Fibroblast of skin of abdomen (primary cell): ENCODE measurements around the gene MYRIP.
"Not testable (repeated sequence)": the region's sequence is repeated elsewhere in the genome, so short reads cannot be mapped to it uniquely, and the experiment has no call there.

ENCODE experiments used
- DNase-seq: peaks from one replicate; pipeline ENCODE4 v3.0.0-alpha.2; 2013

MYRIP gene

DNA sequence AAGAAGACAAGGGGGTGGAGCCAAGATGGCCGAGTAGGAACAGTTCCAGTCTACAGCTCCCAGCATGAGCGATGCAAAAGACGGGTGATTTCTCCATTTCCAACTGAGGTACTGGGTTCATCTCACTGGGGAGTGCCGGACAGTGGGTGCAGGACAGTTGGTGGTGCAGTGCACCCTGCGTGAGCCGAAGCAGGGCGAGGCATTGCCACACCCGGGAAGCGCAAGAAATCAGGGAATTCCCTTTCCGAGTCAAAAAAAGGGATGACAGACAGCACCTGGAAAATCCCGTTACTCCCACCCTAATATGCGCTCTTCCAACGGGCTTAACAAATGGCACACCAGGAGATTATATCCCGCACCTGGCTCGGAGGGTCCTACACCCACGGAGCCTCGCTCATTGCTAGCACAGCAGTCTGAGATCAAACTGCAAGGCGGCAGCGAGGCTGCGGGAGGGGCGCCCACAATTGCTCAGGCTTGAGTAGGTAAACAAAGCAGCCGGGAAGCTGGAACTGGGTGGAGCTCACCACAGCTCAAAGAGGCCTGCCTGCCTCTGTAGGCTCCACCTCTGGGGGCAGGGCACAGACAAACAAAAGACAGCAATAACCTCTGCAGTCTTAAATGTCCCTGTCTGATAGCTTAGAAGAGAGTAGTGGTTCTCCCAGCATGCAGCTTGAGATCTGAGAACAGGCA, 324.6 kb downstream of the MYRIP start:
- DNase-seq: not testable (repeated sequence)

DNA sequence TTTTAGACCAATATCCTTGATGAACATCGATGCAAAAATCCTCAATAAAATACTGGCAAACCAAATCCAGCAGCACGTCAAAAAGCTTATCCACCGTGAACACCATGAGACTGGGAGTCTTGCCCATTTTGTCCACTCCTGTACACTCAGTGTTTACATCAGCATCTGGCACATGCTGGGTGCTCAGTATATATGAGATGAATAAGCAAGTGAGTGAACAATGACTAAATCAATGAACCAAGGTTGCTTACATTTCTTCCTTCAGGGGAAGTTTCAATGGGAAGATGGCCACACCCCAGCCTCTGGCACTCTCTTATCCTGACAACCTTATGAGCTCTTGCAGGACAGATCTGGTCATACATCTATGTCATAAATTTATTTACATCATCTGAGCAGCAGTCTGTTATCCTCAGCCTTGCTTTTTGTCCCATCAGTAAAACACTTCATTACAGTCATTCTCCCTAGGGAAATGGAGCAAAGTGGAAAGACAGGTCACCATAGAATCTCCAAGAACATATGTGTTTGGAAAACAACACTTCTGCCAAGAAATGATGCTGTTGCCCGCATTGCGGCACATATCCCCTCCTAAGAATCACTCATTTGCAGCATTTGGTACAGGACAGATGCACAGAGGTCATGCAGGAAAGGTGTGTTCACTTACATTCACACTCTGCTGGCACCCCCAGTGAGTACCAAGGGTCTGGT, 328.3 kb downstream of the MYRIP start:
- peak; percentile 45 for DNase-seq

DNA sequence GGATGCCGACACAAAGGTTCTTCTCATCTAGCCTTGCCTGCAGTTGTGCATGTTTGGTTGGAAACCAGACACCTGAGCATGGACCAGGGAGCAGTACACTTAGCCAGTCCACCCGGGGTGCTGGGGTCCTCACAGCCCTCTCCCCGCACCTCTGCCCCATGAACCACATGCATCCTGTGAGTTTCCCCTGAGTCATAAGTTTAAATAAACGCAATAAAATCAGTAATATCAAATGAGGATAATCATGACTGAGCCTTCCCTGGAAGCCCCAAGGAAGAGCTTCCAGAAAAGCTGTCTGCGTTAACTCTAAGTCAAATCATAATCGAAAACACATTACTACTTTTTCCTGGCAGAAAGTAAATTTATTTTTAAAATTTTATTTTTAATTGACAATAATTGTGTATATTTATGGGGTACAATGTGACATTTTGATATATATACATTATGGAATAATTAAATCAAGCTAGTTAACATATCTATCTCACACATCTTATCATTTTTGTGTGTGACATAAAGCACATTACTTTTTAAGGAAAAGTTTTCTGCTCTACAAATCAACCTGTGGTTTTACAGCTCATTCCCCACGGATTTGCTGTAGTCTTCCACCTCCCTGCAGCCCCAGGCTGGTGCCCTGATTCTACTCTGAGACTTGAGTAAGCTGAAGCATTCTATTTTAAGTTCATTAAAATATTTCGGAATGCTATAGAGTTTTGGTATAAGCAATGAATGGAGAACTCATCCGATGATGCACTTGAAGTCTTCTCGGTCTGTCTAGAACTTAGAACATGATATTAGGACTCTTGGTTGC, 334.1 kb downstream of the MYRIP start:
- peak; percentile 71 for DNase-seq

DNA sequence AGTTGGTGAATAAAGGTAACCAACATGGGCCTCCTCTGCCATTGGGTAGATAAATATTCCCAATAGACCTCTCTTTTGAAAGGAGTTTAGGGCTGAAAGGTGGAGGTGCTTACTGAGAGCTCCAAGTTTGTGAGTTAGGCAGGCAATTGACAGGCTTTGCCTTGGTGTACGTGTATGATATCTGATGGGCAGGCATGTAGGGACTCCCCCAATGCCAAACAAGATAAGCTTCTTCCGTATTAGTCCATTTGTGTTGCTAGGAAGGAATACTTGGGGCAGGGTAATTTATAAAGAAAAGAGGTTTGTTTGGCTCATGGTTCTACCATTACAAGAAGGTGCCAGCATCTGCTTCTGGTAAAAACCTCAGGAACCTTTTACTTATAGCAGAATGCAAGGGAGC, 339.4 kb downstream of the MYRIP start:
- no peak for DNase-seq

DNA sequence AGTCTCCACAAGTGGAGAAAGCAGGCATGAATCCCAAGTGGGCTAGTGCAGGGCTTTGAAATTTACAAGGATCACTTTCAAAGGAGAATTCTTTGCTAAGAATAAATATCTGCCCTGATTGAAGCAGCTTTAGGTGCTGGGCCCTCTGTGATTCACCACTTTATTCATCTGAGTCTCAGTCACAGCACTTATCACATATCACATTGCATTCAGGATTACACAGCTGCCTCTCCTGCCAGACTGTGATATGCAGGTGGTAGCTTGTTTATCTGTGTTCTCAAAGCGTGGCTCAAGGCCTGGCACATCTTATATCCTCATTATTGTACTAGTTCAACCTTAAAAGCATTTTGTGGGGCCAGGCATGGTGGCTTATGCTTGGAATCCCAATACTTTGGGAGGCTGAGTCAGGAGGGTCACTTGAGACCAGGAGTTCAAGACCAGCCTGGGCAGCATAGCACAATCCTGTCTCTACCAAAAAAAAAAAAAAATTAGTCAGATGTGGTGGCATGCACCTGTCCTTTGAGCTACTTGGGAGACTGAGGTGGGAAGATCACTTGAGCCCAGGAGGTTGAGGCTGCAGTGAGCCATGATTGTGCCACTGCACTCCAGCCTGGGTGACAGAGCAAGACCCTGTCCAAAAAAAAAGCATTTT, 343.2 kb downstream of the MYRIP start:
- DNase-seq: no peak

DNA sequence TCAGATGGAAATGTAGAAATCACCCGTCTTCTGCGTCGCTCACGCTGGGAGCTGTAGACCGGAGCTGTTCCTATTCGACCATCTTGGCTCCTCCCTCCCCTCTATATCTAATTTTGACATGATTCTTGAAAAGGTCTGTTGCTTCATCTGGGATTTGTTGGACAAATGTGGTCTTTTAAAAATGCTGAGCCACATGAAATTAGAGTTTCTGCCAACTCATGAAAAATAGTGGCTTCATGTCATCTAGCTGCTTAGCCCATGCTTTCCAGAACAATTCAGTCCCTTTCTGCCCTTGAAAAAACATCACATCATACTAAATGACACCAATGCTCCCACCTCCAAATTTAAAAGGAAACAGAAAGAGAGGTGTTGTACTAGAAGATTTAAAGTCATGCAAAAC, 351.5 kb downstream of the MYRIP start:
- no peak for DNase-seq

DNA sequence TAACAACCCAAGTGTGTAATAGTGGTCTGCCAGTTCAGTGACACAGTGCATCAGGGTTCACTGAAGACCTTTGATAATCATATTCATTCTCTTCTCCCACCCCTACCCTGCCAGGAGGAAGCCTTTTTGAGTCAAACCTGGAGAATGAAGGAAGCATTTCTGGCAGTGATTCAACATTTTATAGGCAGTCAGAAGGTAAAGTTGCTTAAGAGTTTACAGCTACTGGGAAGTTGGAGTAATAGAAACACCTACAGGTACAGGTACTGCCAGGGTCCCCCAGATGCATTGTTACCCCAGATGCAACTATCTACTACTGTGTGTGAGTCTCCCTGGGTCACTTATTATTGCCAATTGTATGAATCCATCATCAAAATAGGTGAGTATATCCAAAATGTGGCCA, 353.2 kb downstream of the MYRIP start:
- no peak for DNase-seq

DNA sequence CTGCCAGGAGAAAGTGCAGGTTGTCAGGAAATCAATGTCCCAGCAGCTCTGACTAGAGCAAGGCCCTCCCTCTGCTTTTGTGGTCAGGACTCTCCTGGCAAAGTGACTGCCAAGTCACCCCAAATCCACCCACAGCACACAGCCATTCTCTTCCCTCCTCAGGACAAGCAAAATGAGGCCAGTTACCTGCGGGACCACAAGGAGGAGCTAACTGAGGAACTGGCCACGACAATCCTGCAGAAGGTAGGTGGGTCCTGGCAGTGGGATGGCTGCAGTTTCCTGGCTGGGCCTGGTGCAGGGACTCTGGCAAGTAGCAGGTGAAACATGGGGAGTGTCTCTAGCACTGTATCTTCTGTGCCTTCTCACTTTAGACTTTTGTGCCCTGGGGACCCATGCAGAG, 357.6 kb downstream of the MYRIP start:
- no peak for DNase-seq

DNA sequence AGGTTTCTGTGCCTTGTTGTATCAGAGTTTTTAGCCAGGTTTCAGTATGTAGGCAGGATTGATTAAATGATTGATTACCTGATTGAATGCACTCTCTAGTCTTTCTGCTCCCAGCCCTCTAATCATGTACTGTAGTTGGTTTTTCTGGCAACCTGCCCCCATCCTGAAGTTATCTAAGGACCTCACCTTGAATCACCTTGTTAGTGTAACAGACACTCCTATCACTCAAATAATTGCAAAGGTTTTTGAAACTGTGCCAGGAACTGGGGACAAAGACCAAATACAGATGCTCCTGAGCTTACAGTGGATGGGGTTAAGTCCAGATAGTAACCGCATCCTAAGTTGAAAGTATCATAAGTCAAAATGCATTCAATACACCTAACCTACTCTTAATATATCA, 358.5 kb downstream of the MYRIP start:
- no peak for DNase-seq

DNA sequence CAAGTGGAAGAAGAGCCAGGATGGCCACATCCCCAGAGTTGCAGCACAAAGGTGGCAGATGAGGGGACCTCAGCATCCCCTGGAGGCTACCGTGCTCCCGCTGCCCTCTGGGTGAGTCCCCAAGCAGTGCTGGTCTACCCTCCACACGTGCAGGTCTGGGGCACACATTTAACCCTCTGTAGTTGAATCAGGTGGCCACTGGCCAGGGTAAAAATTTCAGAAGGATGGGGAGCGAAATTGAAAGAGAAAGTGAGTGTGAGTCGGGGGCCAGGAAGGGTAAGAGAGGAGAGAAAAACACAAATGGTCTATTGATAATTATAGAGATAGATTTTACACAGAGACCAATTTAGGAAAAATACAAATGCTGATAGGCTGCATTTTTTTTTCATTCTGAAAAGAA, 360.6 kb downstream of the MYRIP start:
- DNase-seq: no peak

DNA sequence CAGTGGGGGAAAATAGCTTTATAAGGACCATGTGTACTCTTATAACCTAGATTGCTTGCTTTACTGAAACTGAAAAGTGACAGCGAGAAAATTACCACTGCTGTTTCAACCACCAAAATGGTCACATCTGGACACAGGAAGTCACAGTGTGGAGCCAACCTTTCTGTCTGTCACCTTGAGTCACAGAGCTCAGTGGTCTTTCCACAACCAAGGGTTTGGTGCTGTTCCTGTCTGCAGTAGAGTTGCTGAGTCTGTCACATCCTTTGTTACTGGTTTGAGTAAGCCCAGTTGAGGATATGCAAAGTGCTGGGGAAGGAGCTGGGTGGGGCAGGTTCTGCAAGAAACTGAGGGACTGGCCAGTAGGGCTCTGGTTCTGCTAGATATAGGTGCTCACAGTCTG, 361.0 kb downstream of the MYRIP start:
- no peak for DNase-seq

DNA sequence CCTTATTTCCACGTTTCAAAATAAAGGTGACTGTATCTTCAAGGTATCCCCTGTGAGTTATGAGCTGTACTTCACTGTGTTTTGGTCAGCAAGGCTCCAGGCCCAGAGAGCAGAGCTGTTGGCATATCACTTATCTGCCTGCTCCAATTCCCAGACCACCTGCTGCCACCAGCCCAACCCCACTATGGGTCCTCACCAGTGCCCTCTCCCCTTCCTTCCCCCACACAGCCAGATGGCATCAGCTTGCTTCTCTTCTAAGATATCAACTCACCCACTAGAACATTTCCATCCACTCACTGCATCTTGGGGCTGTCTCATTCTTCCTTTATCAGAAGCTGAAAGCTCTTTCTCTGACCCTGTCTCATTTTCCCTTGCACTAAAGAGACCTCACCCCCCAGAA, 363.2 kb downstream of the MYRIP start:
- DNase-seq: no peak

DNA sequence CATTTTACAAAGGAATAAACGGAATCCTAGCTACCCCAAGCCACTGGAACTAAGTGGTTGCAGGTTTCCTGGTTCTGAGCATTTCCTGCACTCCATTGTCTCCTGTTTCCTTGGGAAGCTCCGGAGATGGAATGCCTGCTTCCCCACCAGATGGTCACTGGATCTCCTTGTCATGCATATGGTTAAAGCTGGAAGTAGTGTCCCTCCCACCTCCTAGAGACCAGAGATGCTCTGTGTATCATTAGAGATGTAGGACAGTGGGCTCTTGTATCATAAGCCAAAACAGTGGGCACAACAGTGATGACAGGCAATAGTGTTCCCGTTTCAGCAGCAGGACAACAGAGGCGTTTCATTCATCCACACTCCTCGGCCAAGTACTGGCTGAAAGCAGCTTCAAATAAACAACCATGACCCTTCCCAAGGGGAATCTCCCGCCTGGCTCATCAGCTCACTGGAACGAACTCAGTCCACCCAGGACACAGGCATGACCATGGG, 363.9 kb downstream of the MYRIP start:
- DNase-seq: no peak

DNA sequence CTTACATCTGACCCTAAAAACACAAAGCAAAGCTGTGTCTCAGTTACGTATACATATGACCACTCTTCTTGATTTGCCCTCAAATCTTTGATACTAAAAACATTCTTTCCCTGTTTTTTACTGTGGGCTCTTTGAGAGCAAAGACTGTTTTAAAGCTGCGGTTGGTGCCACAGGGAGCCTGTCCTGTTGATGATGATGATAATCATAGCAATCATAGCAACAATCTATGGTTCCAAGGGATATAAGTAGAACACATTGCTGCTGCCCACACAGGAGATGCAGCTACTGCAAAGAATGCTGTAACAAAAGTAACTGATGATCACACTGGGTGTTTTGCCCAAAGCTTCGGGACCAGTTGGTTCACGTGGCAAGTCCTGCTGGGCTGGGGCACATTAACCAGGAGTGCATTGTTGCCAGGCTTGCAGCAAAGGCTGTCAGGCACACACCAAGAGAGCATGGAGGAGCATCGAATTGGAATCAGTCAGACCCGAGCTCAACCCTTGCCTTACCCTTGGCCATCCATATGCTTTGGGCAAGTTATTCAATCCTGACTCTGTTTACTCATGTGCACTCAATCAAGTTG, 368.7 kb downstream of the MYRIP start:
- no peak for DNase-seq

DNA sequence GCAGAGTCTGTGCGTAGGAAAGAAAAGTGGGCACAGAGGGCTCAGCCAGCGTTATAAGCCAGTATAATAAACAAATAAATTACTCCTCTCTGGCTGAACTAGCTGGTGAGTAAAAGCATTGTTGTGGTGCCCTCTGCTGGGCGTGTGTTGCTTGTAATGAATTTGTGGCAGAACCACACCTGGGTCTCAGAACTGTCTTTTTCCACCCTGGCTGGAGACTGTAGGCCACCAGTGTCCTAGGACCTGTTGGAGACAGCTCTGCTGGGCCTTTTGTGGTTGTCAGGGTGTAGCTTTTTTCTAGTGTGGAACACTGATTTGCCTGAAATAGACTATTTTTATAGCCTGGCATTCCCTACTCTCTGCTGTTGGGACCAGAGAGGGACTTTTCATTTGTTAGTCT, 369.6 kb downstream of the MYRIP start:
- peak; percentile 64 for DNase-seq

DNA sequence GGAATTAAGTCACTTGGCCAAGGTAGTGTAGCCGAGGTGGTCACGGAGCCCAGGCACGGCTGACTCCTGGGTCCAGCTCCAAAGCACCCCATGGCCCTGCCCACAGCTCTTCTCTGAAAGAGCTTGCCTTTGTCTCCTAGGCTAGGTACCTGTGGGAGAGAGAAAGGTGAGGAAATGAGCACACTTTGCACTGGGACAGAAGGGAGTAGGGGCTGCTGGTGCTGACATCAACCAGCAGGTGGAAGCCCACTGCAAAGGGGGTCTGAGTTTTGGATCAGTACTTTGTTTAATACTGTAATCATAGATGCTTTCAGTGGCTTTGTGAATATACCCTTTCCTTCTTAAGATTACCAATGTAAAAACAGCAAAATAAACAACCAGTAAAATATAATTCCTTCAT, 371.8 kb downstream of the MYRIP start:
- DNase-seq: no peak

DNA sequence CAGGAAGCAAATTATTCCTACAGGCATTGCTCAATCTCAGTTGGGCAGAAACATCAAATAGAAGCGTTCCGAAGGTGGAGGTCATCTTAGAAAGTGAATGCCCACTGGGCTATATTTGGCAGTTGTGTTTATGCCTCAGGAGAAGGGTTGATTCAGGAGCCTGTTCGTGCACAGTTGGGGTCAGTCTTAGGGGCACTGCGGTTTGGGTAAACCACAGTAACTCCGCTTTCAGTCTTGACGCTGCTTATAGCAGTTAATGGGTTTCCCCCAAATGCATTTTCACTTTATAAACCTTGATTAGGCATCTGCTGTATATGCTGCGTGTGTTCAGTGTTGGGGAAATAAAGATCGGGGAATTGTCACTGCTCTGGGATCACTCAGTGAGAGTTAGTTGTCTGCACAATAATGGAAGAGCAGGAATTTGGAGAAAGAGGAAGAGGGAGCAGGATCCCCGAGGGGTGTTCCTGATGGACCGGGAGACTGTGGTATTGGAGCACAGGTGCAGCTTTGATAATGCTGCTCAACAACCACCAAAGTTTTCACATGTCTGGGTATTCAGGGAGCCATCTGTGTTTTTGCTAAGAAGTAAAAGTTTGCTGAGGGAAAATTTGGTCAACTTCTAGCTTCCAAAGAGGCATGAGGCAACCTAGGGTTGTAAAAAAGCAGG, 375.8 kb downstream of the MYRIP start:
- no peak for DNase-seq

DNA sequence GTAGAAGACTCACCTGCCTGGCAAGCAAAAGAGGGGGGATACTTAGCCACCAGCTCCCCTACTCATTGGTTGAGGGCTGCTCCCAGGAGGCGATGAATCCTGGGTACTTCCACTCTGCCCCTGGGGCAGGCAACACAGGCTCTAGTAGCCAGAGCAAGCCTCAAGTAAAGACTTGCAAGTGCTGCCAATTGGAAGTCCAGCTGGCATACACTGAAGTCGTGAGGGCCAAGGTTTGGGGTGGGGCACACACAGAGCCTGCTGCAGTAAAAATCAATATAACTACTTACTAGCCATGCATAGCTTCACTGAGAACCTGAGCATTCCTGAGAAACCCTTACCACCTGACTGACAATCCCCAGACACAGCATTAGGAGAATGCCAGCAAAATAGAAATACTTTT, 377.1 kb downstream of the MYRIP start:
- no peak for DNase-seq

DNA sequence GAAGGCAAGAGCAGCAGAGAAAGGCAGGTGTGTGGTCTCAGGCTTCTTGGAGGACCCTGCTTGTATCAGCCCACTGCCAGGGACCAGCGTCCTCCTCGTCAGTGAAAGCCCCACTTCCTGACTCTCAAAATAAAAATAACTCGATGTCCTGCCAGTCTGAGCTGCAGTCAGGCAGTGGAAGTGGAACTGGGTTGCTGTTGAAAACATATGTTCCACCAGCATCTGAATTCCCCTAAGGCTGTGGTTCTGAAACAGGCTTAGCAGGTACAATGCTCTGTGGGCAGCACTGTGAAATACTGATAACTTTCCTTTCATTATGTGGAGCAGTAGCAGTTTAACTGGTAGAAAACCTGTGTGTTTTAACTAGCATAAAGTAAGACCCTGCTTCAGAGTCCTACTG, 378.5 kb downstream of the MYRIP start:
- no peak for DNase-seq

DNA sequence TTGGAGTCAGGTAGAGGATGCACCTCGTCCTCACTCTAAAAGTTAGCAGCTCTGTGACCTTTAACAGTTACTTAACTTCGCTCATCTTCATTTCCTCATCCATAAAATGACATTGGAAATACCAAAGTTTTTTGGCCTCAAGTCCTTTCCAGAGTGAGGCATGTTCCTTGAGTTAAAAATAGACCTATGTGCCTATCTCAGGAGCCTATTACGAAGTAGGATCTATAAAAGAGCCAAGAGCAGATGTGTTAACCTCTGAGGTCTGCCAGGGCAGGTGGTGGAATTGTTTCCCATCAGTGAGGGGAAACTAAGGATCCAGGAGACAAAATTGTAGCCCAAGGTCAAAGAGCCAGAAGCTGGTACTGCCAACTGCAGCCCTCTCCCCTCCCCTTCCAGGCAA, 379.7 kb downstream of the MYRIP start:
- no peak for DNase-seq

DNA sequence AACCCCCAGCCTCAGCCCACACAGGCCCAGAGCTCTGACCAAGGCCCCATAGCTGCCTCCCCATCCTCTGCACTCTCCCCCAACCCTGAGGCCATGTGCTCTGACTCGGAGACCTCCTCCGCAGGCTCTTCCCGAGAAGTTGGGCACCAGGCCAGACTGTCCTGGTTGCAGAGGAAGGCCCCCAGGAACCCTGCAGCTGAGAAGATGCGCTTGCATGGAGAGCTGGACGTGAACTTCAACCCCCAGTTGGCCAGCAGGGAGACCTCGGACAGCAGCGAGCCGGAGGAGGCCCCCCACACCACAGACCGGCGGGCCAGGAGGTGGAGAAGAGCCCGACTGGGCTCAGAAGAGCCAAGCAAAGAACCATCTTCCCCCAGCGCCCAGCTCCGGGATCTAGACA, 380.6 kb downstream of the MYRIP start:
- no peak for DNase-seq

DNA sequence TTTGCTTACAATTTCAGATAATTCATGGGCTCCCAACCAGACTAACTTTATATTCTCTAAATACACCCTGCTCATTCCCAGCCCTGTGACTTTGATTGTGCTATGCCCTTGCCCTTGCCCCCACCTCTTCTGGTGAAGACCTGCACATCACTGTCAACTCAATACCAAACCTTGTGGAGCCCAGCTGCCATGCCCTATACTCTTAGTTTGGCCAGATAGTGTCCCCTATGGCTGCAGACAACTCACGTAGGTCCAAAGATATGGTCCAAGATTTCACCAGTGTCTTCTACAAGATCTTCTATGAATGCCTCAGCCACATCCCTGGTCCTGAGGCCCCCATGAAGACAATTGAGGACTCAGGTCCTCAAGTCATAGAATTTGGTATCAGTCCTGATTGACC, 381.8 kb downstream of the MYRIP start:
- no peak for DNase-seq
